ENCODE data around the gene KDM6B. TPM values are rescaled to one million over a fixed set of nuclear protein-coding genes. Genes with fewer than 3 reads are reported as not detected.

KDM6B gene
- total and polyA plus RNA-seq, 4 experiments from 2014 or later: 1.7 to 129 (median 119) TPM; not detected in 1

DNA sequence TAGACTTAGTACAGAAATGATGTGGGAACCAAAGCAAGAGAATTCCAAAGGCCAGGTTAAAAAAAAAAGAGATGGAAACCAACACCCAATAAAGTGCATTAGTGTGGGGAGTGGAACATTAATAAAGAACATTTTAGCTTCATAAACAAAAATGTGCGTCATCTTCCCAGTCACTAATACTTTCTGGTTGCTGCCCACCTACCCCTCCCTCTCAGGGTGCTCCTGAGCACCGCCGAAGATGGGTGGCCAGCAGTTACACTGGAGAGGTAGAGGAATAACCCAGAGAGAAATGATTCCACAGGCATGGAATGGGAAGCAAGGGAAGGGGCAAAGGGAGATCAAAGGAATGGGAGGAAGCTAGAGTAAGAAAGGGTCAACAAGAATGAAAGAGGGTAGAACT, 48.6 kb downstream of the KDM6B start:
- H3K9me3 Mint-ChIP-seq: no peaks in the 10 kb centered on the region
- CTCF ChIA-PET (ENCODE audit: partially characterized antibody): interaction anchor here (1.1 to 2.6 kb wide), 5 partner anchors 12 to 107 kb away, joined by 3 to 13 read pairs (median 5); partner anchors contain the start of gene NAA38
- intact Hi-C loops (cut with micrococcal nuclease): no loop called here
- H3K36me3 Mint-ChIP-seq: peaks cover 0 to 9% of the 10 kb centered on the region in 2 donors
- H3K36me3 ChIP-seq (ENCODE audit: insufficient read depth, low read length): peaks cover 14% of the 10 kb centered on the region
- peaks cover 4 to 12% (median 6%) of the 10 kb centered on the region in 4 donors for H3K4me1 Mint-ChIP-seq
- POLR2A ChIA-PET (ENCODE audit: partially characterized antibody): interaction anchor here (0.9 to 2.2 kb wide), 4 partner anchors 10 to 49 kb away, joined by 3 to 10 read pairs (median 4); partner anchors contain the start of genes CNTROB and TRAPPC1
- peaks cover 54% of the 10 kb centered on the region for H3K4me1 ChIP-seq (ENCODE audit: insufficient read depth, low read length)
- H3K9me3 ChIP-seq (ENCODE audit: control insufficient read depth in 1 of 2, low read length in 2 of 2): no peaks in the 10 kb centered on the region
- H3K27me3 ChIP-seq (ENCODE audit: insufficient read depth, low read length): no peaks in the 10 kb centered on the region
- H3K4me3 ChIP-seq (ENCODE audit: low read length in 2 of 2): no peak overlapping the region
- peak overlapping the region; percentile 23 for H3K27ac ChIP-seq (ENCODE audit: low read depth, low read length)
- no peak overlapping the region for H3K4me3 Mint-ChIP-seq
- no peak overlapping the region for H3K27ac Mint-ChIP-seq
- no peaks in the 10 kb centered on the region for H3K27me3 Mint-ChIP-seq
- DNase-seq: no peak

Other genes with a start within 250 kb of the KDM6B start
- 1 to 10 TPM; 1.0 to 1.1 TPM for gene SOX15, start 244.1 kb upstream of the KDM6B start, total RNA-seq
- gene SOX15, start 244.1 kb upstream of the KDM6B start, polyA plus RNA-seq: not detected
- 10 to 100 TPM; 44.1 to 46.6 TPM for gene FXR2, start 219.3 kb upstream of the KDM6B start, total RNA-seq
- 10 to 100 TPM in 1 of 2 donors, 1 to 10 TPM in 1; 9.2 to 18.6 TPM for gene FXR2, start 219.3 kb upstream of the KDM6B start, polyA plus RNA-seq
- gene SAT2, start 206.4 kb upstream of the KDM6B start, total RNA-seq: 10 to 100 TPM; 65.8 to 76.9 TPM
- gene SAT2, start 206.4 kb upstream of the KDM6B start, polyA plus RNA-seq: 10 to 100 TPM; 27.0 to 50.8 TPM
- gene SHBG, start 204.1 kb upstream of the KDM6B start, total RNA-seq: not detected
- gene SHBG, start 204.1 kb upstream of the KDM6B start, polyA plus RNA-seq: not detected
- under 1 TPM; 0.22 to 0.52 TPM for gene ATP1B2, start 183.3 kb upstream of the KDM6B start, total RNA-seq
- not detected for gene ATP1B2, start 183.3 kb upstream of the KDM6B start, polyA plus RNA-seq
- gene TP53, start 146.7 kb upstream of the KDM6B start, total RNA-seq: 10 to 100 TPM; 89.1 to 97.4 TPM
- gene TP53, start 146.7 kb upstream of the KDM6B start, polyA plus RNA-seq: 10 to 100 TPM; 15.9 to 35.3 TPM
- 10 to 100 TPM; 11.9 to 12.5 TPM for gene WRAP53, start 145.7 kb upstream of the KDM6B start, total RNA-seq
- 10 to 100 TPM in 1 of 2 donors, 1 to 10 TPM in 1; 9.8 to 13.1 TPM for gene WRAP53, start 145.7 kb upstream of the KDM6B start, polyA plus RNA-seq
- gene EFNB3, start 129.0 kb upstream of the KDM6B start, total RNA-seq: under 1 TPM; 0.09 to 0.11 TPM
- not detected for gene EFNB3, start 129.0 kb upstream of the KDM6B start, polyA plus RNA-seq
- not detected for gene DNAH2, start 116.5 kb upstream of the KDM6B start, total RNA-seq
- gene DNAH2, start 116.5 kb upstream of the KDM6B start, polyA plus RNA-seq: not detected
- 1 to 10 TPM; 6.2 to 7.9 TPM for gene TMEM88, start 20.8 kb downstream of the KDM6B start, total RNA-seq
- not detected for gene TMEM88, start 20.8 kb downstream of the KDM6B start, polyA plus RNA-seq
- gene NAA38, start 23.3 kb downstream of the KDM6B start, total RNA-seq: 10 to 100 TPM; 23.1 to 25.8 TPM
- 100 to 1,000 TPM; 139 to 149 TPM for gene NAA38, start 23.3 kb downstream of the KDM6B start, polyA plus RNA-seq
- gene CYB5D1, start 23.8 kb downstream of the KDM6B start, total RNA-seq: 10 to 100 TPM in 1 of 2 experiments, 1 to 10 TPM in 1; 8.7 to 11.4 TPM
- gene CYB5D1, start 23.8 kb downstream of the KDM6B start, polyA plus RNA-seq: 1 to 10 TPM; 5.1 to 5.2 TPM
- 100 to 1,000 TPM; 274 to 287 TPM for gene CHD3, start 54.6 kb downstream of the KDM6B start, total RNA-seq
- 10 to 100 TPM in 1 of 2 donors, under 1 TPM in 1; 0.84 to 24.4 TPM for gene CHD3, start 54.6 kb downstream of the KDM6B start, polyA plus RNA-seq
- 1 to 10 TPM; 6.7 to 7.4 TPM for gene RNF227, start 82.1 kb downstream of the KDM6B start, total RNA-seq
- gene RNF227, start 82.1 kb downstream of the KDM6B start, polyA plus RNA-seq: 1 to 10 TPM; 2.3 to 3.6 TPM
- 10 to 100 TPM; 13.4 to 14.4 TPM for gene KCNAB3, start 95.6 kb downstream of the KDM6B start, total RNA-seq
- under 1 TPM in 1 of 2 donors, not detected in 1; 0.53 TPM for gene KCNAB3, start 95.6 kb downstream of the KDM6B start, polyA plus RNA-seq
- 100 to 1,000 TPM; 116 TPM for gene TRAPPC1, start 97.7 kb downstream of the KDM6B start, total RNA-seq
- 100 to 1,000 TPM; 239 to 240 TPM for gene TRAPPC1, start 97.7 kb downstream of the KDM6B start, polyA plus RNA-seq
- 10 to 100 TPM; 29.7 to 30.1 TPM for gene CNTROB, start 98.0 kb downstream of the KDM6B start, total RNA-seq
- gene CNTROB, start 98.0 kb downstream of the KDM6B start, polyA plus RNA-seq: 10 to 100 TPM in 1 of 2 donors, 1 to 10 TPM in 1; 3.9 to 12.6 TPM
- not detected for gene GUCY2D, start 168.4 kb downstream of the KDM6B start, total RNA-seq
- gene GUCY2D, start 168.4 kb downstream of the KDM6B start, polyA plus RNA-seq: under 1 TPM; 0.18 TPM
- gene ALOX15B, start 204.8 kb downstream of the KDM6B start, total RNA-seq: under 1 TPM in 1 of 2 experiments, not detected in 1; 0.15 TPM
- not detected for gene ALOX15B, start 204.8 kb downstream of the KDM6B start, polyA plus RNA-seq

All from CD4-positive, alpha-beta memory T cell (primary cell).